NCI-H2029 (cell line): ENCODE results near the gene TAF4B.
A peak's percentile ranks its signal among the peaks of the same experiment; 100 is the strongest.
"Not testable (repeated sequence)": the region's sequence is repeated elsewhere in the genome, so short reads cannot be mapped to it uniquely, and the experiment has no call there.

Experiments used
- DNase-seq: peaks from one replicate; lab custom pipeline; 2025; lab: John Stamatoyannopoulos, UW

Gene TAF4B

GRCh38 chr18:26424428-26425147 is 198.3 kb downstream of the TAF4B start:
- no peak for DNase-seq

- DNase-seq, result no peak
Measured at GRCh38 chr18:26425148-26425531, 198.9 kb downstream of the TAF4B start.

- DNase-seq, result peak; percentile 36
Measured at GRCh38 chr18:26429535-26430226, 203.4 kb downstream of the TAF4B start.

- DNase-seq, result no peak
Measured at GRCh38 chr18:26432651-26433424, 206.6 kb downstream of the TAF4B start.

- no peak for DNase-seq
Measured at GRCh38 chr18:26434887-26435286, 208.6 kb downstream of the TAF4B start.

- DNase-seq, result no peak
Measured at GRCh38 chr18:26435415-26436095, 209.3 kb downstream of the TAF4B start.

GRCh38 chr18:26436176-26437051 is 210.2 kb downstream of the TAF4B start:
- no peak for DNase-seq

- DNase-seq, result not testable (repeated sequence)
Measured at GRCh38 chr18:26437634-26438033, 211.4 kb downstream of the TAF4B start.

- DNase-seq, result no peak
Measured at GRCh38 chr18:26438980-26439379, 212.7 kb downstream of the TAF4B start.

- DNase-seq, result no peak
Measured at GRCh38 chr18:26439537-26439936, 213.3 kb downstream of the TAF4B start.

GRCh38 chr18:26440644-26441043 is 214.4 kb downstream of the TAF4B start:
- DNase-seq, result no peak
